Activated CD4-positive, alpha-beta T cell treated with anti-CD3 and anti-CD28 coated beads, Interleukin-10, Interleukin-2, amounts not matched to agents 100 ng/mL and 50 ng/mL, durations not matched to agents 16 hours and 8 hours (primary cell): ENCODE results near the gene LMF1.
"Not testable (repeated sequence)": the region's sequence is repeated elsewhere in the genome, so short reads cannot be mapped to it uniquely, and the experiment has no call there.

ENCODE experiments used
- DNase-seq: peaks from one replicate; pipeline ENCODE4 v3.0.0-alpha.2; 2020

Gene LMF1

GRCh38 chr16:968620-969019 lies 2.2 kb downstream of the LMF1 start:
- no peak for DNase-seq

DNA sequence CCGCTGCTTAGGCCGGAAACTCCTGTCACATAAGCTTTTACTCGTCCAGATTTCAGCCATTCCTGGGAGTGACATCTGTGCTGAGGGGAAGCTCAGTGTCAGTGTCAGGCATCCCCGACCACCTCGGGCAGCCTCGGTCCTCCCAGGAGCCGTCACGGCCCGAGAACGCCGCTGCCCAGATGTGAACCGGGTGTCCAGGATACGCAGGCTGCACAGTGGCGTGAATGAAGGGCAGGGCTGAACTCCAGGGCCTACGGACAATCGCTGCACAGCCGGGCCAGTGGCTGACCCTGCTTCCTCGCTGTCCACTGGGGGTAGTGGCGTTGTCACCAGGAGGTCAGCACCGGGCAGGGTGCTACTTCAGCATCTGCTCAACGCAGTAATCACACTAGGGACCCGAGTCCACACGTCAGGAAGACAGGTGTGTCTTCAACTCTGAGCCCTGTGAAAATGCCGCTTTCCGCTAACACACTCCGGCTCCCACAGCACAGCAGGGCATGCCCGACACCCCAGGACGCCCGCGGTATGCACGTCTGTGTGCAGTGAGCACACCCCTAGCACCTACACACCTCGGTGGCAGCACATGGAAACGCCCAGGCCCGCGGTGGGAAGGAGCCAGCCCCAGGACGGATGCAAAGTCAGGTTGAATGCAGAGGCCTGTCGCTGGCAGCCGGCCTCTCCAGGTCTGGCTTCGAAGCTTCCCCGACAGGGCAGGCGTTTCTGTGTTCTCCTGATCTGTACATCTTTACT lies 3.1 kb downstream of the LMF1 start:
- DNase-seq: no peak

DNA sequence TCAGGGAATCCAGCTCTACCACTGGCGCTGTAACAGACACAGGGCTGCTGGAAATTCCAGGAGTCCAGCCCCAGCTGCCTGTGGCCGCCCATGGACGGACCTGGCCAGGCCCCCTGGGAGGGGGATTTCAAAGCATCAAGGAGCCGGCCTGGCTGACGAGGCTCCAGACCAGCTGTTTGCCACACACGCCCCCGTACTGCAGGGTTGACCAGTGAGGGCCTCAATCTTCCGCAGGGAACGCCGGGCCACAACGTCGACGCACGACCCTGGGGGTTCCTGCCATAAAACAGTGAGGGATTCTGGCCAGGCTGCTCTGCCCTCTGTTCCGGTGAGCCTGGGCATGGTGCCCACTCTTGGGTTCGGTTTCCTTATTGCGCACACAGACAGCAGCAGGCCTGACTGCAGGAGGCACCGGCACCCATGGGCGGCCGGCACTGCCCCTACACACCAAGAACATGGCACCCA lies 3.7 kb downstream of the LMF1 start:
- DNase-seq: no peak

DNA sequence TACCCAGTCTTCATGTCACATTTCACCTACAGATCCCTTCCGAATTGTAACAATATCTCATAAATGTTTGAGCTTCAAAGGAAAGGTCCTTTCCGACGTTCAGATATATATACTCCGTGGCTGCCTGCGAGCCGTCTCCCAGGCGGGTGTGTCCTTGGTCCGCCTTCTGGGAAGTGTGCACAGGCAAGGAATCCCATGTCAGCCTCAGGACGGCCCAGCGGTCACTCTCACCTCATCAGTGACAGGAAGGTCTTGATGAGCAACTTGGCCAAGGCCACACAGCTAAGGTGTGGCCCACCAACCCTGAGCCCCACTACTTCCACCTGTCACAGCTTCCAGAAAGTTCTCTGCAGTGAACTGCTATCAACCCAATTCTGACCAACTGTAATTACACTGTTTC lies 4.3 kb downstream of the LMF1 start:
- DNase-seq: no peak

DNA sequence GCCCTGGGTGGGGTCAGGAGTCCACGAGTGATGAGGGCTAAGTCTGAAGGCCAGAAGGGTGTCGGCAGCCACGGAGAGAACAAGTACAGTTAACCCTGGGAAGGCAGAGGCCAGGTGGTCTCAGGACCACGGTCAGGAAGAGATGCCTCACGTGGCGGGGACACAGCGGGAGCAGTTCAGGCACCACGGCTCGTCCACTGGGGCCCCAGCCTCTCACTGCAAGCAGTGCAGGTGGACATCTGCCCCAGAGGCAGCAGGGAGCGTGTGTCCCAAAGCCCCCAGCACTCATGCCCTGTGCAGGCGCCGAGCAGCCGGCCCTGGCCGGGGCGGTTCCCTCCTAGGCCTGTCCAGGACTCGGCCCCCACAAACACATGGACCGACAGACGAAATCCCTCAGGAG lies 4.7 kb downstream of the LMF1 start:
- no peak for DNase-seq

- no peak for DNase-seq
Observed at GRCh38 chr16:965487-965886, 5.3 kb downstream of the LMF1 start.

GRCh38 chr16:965036-965395 lies 5.8 kb downstream of the LMF1 start:
- DNase-seq: no peak

DNA sequence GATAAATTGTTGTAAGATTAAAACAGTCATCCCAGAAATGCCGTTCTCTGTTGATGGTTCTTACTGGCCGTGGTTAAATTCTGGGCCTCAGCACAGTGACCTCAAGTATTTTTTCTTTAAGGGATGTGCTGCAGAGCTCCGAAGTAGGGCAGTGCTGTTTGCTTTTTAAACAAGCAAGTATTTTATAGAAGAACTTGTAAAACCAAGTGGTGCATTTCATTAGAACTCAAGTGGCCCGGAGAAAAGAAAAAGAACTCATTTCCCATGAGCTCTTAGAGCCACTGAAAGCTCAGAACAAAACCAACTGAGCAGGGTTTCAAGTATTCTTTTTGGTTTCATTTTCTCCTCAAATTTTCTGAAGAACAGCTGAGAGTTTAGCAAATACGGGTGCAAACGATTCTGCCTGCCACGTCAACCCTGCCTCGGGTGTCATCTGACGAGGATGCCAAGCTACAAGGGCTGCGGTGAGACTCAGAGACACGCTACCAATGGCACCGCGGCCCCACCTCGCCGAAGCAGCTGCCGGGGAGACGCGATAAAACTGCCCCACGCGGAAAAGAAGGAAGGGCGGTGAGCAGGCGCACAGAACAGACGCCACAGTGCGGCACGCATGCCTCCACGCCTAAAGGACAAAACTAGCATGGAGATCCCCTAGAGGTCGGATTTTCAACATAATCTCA lies 6.3 kb downstream of the LMF1 start:
- peak; percentile 81 for DNase-seq

DNA sequence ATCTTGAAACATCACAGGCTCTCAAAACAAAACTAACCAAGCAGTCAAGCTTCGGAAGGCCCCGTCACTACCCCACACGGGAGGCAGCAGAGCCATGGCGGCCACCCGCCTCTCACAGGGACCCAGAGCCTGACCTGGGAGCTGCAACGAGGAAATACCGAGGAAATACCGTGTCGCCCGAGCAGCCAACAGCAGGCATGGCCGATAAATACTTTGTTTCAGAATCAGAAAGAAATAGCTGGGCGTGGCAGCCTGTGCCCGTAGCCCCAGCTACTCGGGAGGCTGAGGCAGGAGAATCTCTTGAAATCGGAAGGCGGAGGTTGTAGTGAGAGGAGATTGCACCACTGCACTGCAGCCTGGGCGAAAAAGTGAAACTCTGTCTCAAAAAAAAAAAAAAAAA lies 6.9 kb downstream of the LMF1 start:
- peak; percentile 12 for DNase-seq

DNA sequence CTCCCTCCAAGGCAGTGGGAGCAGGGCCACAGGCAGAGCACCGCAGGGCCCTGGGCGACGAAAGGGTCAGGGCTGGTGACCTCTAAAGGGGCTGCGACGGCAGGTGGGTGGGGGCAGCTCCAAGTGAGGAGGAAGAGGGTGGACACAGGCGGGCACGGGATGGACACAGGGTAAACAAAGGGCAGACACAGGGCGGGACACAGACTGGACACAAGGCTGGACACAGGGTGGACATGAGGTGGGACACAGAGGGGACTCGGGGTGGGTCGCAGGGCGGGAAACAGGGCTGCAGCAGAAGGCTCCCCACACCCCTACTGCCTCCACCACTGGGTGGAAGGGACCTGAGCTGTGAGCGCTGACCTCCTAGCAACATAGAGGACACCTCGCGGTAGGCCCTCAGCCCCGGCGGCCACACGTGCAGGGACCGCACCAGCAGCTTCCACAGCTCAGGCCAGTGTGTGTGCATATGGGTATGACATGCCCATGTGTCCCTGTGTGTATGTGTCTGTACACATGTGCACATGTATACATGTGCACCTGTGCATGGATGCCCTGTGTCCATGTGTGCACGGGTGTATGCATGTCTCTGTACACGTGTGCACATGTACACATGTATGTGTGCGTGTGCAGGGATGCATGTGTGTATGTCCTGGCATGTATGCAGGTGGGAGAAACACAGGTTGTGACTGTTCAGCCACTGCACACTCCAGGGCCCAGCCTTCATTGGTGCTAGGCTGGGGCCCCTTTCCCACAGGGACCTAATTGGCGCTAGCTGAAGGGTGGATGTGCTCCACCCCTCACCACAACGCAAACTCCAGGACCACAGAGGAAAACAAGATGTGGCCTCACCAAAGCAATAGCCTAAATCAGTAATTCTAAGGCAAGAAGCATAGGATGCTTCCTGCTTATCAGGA lies 7.6 kb downstream of the LMF1 start:
- DNase-seq: no peak

DNA sequence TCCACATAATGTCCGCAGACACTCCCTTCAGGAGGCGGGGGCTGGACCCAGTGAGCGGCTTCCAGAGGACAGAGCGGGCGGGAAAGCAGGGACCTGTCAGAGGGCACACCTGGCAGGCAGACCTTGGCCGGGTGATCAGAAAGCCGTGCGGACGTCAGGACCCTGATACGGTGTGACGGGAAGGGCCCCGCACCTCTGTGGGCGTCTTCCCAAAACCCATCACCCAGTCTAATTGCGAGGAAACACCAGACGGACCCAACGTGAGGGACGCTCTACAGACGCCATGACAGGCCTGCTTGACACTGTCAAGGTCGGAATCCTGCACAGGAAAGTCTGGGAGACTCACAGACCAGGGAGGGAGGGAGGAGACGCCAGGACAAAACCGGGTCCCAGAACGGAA lies 8.4 kb downstream of the LMF1 start:
- DNase-seq: no peak

DNA sequence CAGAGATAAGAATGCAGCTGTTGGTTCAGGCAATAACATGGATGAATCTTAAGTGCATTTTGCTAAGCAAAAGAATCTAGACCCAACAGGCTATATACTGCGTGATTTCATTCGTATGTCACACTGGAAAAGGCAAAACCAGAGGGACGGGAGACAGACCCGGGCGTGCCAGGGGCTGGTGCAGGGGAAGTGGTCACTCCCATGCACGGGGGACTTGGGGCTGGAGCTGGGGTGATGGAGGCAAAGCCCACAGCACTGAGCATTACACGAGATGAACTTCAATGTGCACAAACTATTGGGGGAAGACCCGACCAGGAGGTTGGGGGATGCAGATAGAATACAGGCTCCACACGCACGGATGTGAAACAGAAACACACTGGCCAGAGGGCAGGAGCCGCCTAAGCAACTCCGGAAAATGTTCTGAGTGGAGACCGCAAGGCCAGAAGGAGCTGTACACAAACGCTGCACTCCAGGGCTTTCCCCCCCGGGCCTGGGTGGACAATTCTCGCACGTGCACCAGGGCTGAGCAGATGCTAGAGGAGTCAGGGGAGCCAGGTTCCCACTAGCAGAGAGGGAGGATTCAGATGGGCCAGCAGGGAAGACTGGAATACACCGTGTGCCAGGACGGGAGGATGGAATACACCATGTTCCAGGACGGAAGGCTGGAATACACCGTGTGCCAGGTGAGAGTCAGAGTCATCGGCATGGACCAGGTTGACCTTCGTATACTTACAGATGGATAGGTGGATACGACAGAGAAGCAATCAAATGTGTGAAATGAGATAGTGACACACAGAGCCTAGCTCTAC lies 11.3 kb downstream of the LMF1 start:
- no peak for DNase-seq

DNA sequence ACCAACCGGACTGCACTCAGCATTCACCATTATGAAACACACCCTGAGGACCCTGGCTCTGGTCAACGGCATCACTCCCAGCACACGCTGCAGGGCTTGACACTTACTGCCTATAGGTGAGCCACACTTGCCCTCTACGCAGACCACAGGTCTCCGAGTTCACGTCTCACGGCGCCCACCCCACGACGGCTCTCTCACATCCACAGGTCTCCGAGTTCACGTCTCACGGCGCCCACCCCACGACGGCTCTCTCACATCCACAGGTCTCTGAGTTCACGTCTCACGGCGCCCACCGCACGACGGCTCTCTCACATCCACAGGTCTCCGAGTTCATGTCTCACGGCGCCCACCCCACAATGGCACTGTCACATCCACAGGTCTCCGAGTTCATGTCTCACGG lies 15.0 kb downstream of the LMF1 start:
- not testable (repeated sequence) for DNase-seq

DNA sequence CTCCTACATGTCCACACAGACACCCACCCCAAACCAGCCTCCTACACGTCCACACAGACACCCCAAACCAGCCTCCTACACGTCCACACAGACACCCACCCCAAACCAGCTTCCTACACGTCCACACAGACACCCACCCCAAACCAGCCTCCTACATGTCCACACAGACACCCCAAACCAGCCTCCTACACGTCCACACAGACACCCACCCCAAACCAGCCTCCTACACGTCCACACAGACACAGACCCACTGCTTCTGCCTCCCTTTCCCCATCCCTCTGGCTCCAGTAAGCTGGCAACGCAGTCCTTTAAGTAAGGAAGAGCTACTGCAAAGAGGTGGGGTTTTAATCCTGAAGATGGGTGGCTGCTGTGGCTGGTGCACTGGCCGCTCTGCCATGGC lies 17.0 kb downstream of the LMF1 start:
- not testable (repeated sequence) for DNase-seq

DNA sequence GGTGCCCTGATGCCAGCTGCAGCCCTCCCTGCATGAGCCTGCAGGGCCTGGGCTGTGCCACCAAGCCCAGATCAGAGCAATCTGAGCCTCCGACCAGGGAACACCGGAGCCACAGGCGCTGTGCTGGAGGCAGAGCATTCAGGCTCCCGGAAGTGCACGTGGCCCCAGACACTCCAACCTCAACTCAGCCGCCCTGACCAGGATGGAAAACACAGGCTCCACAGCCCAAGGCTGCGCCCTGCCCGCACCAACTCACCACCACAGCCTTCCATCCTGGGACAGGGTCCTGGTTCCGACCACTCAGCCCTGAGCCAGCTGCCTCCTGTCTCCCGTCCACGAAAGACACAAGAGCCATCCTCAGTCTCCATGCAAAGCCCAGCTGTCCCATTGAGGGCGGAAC lies 18.5 kb downstream of the LMF1 start:
- no peak for DNase-seq

GRCh38 chr16:951660-952301 lies 19.0 kb downstream of the LMF1 start:
- DNase-seq: no peak

DNA sequence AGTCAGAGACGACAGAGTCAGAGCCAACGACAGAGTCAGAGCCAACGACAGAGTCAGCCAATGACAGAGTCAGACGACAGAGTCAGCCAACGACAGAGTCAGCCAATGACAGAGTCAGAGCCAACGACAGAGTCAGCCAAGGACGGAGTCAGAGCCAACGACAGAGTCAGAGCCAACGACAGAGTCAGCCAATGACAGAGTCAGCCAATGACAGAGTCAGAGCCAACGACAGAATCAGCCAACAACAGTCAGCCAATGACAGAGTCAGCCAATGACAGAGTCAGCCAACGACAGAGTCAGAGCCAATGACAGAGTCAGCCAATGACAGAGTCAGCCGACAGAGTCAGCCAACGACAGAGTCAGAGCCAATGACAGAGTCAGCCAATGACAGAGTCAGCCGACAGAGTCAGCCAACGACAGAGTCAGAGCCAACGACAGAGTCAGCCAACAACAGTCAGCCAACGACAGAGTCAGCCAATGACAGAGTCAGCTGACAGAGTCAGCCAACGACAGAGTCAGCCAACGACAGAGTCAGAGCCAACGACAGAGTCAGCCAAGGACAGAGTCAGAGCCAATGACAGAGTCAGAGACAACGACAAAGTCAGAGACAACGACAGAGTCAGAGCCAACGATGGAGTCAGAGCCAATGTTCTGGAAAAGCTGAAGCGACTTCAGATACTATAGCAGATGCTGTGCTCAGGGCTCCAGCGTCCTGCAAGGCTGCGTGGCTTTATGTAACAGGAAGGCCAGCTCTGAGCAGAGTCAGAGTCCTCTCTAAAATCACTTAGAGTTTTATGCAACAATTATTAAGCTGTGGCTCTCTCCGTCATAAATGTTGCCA lies 19.8 kb downstream of the LMF1 start:
- DNase-seq: not testable (repeated sequence)

- not testable (repeated sequence) for DNase-seq
Observed at GRCh38 chr16:948767-949166, 22.0 kb downstream of the LMF1 start.

DNA sequence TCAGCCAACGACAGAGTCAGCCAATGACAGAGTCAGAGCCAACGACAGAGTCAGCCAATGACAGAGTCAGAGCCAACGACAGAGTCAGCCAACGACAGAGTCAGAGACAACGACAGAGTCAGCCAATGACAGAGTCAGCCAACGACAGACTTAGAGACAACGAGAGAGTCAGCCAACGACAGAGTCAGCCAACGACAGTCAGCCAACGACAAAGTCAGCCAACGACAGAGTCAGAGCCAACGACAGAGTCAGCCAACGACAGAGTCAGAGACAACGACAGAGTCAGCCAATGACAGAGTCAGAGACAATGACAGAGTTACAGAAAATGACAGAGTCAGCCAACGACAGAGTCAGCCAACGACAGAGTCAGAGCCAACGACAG lies 22.9 kb downstream of the LMF1 start:
- not testable (repeated sequence) for DNase-seq

DNA sequence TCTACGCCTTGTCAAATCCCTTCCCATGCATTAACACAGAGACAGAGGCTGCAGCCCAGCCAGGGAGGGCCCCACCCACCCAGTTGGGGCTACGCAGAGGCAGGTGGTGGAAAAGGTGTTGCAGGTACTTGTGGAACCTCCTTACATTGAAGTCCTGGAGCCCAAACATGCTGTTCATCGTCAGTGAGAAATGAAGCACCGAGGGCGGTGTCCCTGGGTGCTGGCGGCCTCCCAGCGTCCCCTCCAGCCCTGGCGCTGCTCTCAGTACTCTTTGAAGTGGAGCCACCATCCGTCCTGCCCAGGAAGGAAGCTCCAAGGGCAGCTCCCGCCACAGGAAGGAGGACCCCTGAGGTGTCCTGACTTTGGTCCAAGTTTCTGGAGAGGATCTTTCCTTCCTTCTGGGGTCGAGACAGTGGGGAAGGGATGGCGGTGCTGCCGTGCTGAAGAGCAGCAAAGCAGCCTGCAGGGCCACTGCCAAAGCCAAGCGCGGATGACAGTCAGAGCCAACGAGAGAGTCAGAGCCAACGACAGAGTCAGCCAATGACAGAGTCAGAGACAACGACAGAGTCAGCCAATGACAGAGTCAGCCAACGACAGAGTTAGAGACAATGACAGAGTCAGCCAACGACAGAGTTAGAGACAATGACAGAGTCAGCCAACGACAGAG lies 23.4 kb downstream of the LMF1 start:
- DNase-seq: no peak

DNA sequence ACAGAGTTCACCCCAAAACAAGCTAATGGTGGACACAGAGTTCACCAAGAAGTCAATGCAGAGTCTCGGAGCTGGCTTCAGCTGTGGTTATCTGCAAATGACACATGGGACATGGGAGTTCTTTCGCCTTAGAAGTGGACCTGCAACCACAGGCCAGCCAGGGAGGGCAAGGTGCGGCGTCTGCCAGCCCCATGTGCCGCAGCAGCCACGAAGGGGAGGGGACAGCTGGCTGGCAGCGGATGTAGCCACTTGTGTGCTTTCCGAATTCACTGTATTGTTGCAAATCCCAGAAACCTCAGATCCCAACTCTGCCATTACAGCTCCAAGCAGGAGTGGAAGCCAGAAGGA lies 24.8 kb downstream of the LMF1 start:
- no peak for DNase-seq
